HepG2 (cell line): ENCODE data around the gene ZKSCAN5. TPM values are rescaled to one million over a fixed set of nuclear protein-coding genes. Genes with fewer than 3 reads are reported as not detected.

ENCODE experiments used
- ADNP ChIP-seq: sonication (generic); formaldehyde crosslinking; IDR thresholded peaks from 2 replicates; pipeline ENCODE4 v1.4.0; 2020; ENCODE audit warnings: missing genetic modification reagents
- CREB1 ChIP-seq, 2 experiments: fragments of 450-650 bp in 1 of 2; IDR thresholded peaks; 2 replicates each; pipeline ENCODE4 v1.6.1; 2016 to 2017; ENCODE audit warnings: control low read depth in 1 of 2, mild to moderate bottlenecking in 1 of 2, missing compliant biosample characterization in 1 of 2, missing genetic modification characterization in 1 of 2
- NCOA5 ChIP-seq: sonication (generic); formaldehyde crosslinking; IDR thresholded peaks from 2 replicates; pipeline ENCODE4 v1.4.0; 2020; ENCODE audit warnings: missing genetic modification reagents
- NFE2L1 ChIP-seq: sonication (generic); formaldehyde crosslinking; IDR thresholded peaks from 2 replicates; pipeline ENCODE4 v1.4.0; 2020; ENCODE audit warnings: missing genetic modification reagents, mild to moderate bottlenecking, borderline replicate concordance
- RXRA ChIP-seq: sonication (generic); formaldehyde crosslinking; IDR thresholded peaks from 2 replicates; pipeline ENCODE4 v1.5.1; 2020; ENCODE audit warnings: missing genetic modification reagents
- ZNF17 ChIP-seq: sonication (generic); formaldehyde crosslinking; IDR thresholded peaks from 2 replicates; pipeline ENCODE4 v1.5.0; 2020; ENCODE audit warnings: mild to moderate bottlenecking, missing genetic modification reagents
- ZNF337 ChIP-seq: sonication (generic); formaldehyde crosslinking; IDR thresholded peaks from 2 replicates; pipeline ENCODE4 v1.5.1; 2020; ENCODE audit warnings: missing genetic modification reagents, low read depth, mild to moderate bottlenecking, borderline replicate concordance
- ZNF44 ChIP-seq: sonication (generic); formaldehyde crosslinking; IDR thresholded peaks from 2 replicates; pipeline ENCODE4 v1.5.1; 2020; ENCODE audit warnings: mild to moderate bottlenecking, missing genetic modification reagents
- ZNF619 ChIP-seq: sonication (generic); formaldehyde crosslinking; IDR thresholded peaks from 2 replicates; pipeline ENCODE4 v1.4.0; 2020; ENCODE audit warnings: mild to moderate bottlenecking, missing genetic modification reagents
- polyA plus RNA-seq, 8 experiments: library from polyadenylated mRNA; depleted of rRNA in 3 of 8; stranded (reverse) in 7 of 8; unstranded in 1 of 8; fragments of >200 nt; fragmentation: Illumina TruSeq in 4 of 8; extraction: Trizol in 4 of 8; gene quantifications; 2 replicates each; pipeline versions ENCODE4 v1.2.1 to v1.2.3, GENCODE V29; 2011 to 2016; ENCODE audit warnings: low read depth in 4 of 8, missing spikeins in 1 of 8, mixed read lengths in 1 of 8; ENCODE audit not compliant: insufficient read depth in 1 of 8
- total RNA-seq, 5 experiments: library from RNA; depleted of rRNA; stranded (reverse); fragments of >200 nt; fragmentation: Illumina TruSeq; extraction: Trizol; gene quantifications; 2 replicates each; pipeline ENCODE4 v1.2.3, GENCODE V29; 2016; ENCODE audit warnings: low read depth in 1 of 5
- TF ChIP-seq, protein P1 (sequence below): IDR thresholded peaks from 2 replicates; pipeline ENCODE4 v1.6.1; 2016; ENCODE audit warnings: missing compliant biosample characterization, missing genetic modification reagents, borderline replicate concordance
- TF ChIP-seq, protein P2 (sequence below), 2 experiments: sonication (generic) in 1 of 2; formaldehyde crosslinking in 1 of 2; IDR thresholded peaks; 2 replicates each; pipeline versions ENCODE4 v1.4.0 to v1.6.1; 2018 to 2020; ENCODE audit warnings: missing genetic modification reagents in 2 of 2, borderline replicate concordance in 1 of 2, low read depth in 1 of 2, mild to moderate bottlenecking in 1 of 2, missing biosample characterization in 1 of 2
- TF ChIP-seq, protein P3 (sequence below): sonication (generic); formaldehyde crosslinking; IDR thresholded peaks from 2 replicates; pipeline ENCODE4 v1.4.0; 2020; ENCODE audit warnings: missing genetic modification reagents, borderline replicate concordance
- TF ChIP-seq, protein P4 (sequence below): sonication (generic); formaldehyde crosslinking; IDR thresholded peaks from 2 replicates; pipeline ENCODE4 v1.4.0; 2020; ENCODE audit warnings: missing genetic modification reagents
- TF ChIP-seq, protein P5 (sequence below): sonication (generic); formaldehyde crosslinking; IDR thresholded peaks from 2 replicates; pipeline ENCODE4 v1.5.0; 2020; ENCODE audit warnings: mild to moderate bottlenecking, missing genetic modification reagents, moderate library complexity

The ZKSCAN5 gene
- total and polyA plus RNA-seq, 2 of the 13 experiments (the other 11 are each of a cell fraction or from before 2014, with no cell fraction given) = 5.5 to 11.7 TPM

DNA sequence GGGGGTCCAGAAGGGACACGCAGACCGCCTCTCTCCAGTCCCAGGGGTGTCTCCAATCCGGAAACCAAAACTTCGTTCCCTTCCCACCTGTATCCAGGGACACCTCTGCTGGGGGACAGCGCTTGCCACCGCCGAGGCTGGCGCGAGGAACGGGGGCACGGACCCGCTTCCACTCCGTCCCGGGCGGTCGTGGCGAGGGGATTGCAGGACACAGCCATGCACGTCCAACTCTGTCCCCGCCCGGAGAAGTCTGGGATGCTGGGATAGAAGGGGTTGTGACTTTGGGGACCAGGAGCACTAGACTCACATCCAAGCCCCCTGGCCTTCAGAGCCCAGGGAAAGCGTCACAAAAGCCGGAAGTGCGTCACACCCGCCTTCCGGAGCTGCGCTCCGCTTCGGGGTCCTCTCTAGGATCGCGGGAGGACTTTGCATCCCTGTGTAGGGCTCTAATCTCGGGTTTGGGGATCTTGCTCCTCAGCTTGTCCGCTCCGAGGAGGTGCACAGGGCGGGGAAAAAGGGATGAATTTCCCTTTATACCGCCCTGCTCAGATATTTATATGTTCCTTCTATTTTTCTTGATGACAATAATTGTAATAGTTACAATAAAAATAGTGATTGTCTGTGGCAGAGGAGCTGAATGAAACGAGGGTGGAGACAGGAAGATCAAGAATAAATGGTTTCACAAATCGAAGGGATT, 47.5 kb downstream of the ZKSCAN5 start, which contains the start of gene FAM200A (continued):
- no peak for TF ChIP-seq ZNF337 (CRISPR knock-in tag)
- TF ChIP-seq ZNF619 (CRISPR knock-in tag) = peak; percentile 84
- TF ChIP-seq, protein P1, sequence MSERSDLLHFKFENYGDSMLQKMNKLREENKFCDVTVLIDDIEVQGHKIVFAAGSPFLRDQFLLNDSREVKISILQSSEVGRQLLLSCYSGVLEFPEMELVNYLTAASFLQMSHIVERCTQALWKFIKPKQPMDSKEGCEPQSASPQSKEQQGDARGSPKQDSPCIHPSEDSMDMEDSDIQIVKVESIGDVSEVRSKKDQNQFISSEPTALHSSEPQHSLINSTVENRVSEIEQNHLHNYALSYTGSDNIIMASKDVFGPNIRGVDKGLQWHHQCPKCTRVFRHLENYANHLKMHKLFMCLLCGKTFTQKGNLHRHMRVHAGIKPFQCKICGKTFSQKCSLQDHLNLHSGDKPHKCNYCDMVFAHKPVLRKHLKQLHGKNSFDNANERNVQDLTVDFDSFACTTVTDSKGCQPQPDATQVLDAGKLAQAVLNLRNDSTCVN (CRISPR knock-in tag) = 0 out of 2 replicates have a peak, but pooled peaks have one; percentile 23
- TF ChIP-seq, protein P2, sequence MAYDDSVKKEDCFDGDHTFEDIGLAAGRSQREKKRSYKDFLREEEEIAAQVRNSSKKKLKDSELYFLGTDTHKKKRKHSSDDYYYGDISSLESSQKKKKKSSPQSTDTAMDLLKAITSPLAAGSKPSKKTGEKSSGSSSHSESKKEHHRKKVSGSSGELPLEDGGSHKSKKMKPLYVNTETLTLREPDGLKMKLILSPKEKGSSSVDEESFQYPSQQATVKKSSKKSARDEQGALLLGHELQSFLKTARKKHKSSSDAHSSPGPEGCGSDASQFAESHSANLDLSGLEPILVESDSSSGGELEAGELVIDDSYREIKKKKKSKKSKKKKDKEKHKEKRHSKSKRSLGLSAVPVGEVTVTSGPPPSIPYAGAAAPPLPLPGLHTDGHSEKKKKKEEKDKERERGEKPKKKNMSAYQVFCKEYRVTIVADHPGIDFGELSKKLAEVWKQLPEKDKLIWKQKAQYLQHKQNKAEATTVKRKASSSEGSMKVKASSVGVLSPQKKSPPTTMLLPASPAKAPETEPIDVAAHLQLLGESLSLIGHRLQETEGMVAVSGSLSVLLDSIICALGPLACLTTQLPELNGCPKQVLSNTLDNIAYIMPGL (CRISPR knock-in tag; IDR thresholded peaks at IDR 0.05; ENCODE audit: borderline replicate concordance in 1 of 2, low read depth in 1 of 2) = peak; percentile 42 to 71; a peak in 2 of 4 replicates
- TF ChIP-seq, protein P3, sequence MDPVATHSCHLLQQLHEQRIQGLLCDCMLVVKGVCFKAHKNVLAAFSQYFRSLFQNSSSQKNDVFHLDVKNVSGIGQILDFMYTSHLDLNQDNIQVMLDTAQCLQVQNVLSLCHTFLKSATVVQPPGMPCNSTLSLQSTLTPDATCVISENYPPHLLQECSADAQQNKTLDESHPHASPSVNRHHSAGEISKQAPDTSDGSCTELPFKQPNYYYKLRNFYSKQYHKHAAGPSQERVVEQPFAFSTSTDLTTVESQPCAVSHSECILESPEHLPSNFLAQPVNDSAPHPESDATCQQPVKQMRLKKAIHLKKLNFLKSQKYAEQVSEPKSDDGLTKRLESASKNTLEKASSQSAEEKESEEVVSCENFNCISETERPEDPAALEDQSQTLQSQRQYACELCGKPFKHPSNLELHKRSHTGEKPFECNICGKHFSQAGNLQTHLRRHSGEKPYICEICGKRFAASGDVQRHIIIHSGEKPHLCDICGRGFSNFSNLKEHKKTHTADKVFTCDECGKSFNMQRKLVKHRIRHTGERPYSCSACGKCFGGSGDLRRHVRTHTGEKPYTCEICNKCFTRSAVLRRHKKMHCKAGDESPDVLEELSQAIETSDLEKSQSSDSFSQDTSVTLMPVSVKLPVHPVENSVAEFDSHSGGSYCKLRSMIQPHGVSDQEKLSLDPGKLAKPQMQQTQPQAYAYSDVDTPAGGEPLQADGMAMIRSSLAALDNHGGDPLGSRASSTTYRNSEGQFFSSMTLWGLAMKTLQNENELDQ (CRISPR knock-in tag) = 0 out of 2 replicates have a peak, but pooled peaks have one; percentile 33
- TF ChIP-seq NCOA5 (CRISPR knock-in tag) = no peak
- peak; percentile 30; the same call in 1 of the 2 replicates for TF ChIP-seq RXRA (CRISPR knock-in tag)
- no peak for TF ChIP-seq ZNF17 (CRISPR knock-in tag)
- peak; percentile 95 for TF ChIP-seq CREB1 (IDR thresholded peaks at IDR 0.05)
- peak; percentile 98 for TF ChIP-seq CREB1 (CRISPR knock-in tag; IDR thresholded peaks at IDR 0.05)
- TF ChIP-seq ADNP (CRISPR knock-in tag) = no peak
- peak; percentile 62; the same call in 1 of the 2 replicates for TF ChIP-seq ZNF44
- TF ChIP-seq, protein P4, sequence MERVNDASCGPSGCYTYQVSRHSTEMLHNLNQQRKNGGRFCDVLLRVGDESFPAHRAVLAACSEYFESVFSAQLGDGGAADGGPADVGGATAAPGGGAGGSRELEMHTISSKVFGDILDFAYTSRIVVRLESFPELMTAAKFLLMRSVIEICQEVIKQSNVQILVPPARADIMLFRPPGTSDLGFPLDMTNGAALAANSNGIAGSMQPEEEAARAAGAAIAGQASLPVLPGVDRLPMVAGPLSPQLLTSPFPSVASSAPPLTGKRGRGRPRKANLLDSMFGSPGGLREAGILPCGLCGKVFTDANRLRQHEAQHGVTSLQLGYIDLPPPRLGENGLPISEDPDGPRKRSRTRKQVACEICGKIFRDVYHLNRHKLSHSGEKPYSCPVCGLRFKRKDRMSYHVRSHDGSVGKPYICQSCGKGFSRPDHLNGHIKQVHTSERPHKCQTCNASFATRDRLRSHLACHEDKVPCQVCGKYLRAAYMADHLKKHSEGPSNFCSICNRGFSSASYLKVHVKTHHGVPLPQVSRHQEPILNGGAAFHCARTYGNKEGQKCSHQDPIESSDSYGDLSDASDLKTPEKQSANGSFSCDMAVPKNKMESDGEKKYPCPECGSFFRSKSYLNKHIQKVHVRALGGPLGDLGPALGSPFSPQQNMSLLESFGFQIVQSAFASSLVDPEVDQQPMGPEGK (CRISPR knock-in tag) = 0 out of 2 replicates have a peak, but pooled peaks have one; percentile 24
- TF ChIP-seq, protein P5, sequence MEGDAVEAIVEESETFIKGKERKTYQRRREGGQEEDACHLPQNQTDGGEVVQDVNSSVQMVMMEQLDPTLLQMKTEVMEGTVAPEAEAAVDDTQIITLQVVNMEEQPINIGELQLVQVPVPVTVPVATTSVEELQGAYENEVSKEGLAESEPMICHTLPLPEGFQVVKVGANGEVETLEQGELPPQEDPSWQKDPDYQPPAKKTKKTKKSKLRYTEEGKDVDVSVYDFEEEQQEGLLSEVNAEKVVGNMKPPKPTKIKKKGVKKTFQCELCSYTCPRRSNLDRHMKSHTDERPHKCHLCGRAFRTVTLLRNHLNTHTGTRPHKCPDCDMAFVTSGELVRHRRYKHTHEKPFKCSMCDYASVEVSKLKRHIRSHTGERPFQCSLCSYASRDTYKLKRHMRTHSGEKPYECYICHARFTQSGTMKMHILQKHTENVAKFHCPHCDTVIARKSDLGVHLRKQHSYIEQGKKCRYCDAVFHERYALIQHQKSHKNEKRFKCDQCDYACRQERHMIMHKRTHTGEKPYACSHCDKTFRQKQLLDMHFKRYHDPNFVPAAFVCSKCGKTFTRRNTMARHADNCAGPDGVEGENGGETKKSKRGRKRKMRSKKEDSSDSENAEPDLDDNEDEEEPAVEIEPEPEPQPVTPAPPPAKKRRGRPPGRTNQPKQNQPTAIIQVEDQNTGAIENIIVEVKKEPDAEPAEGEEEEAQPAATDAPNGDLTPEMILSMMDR = no peak; the same call in 1 of the 2 replicates
- TF ChIP-seq NFE2L1 (CRISPR knock-in tag) = no peak
